HG02943 (cell line): ENCODE results near the gene ISOC1.
A peak's percentile ranks its signal among the peaks of the same experiment; 100 is the strongest.

Experiments used
- ATAC-seq: cut with Tn5 transposase; IDR thresholded peaks from one replicate; pipeline ENCODE4 v1.9.1; 2021; ENCODE audit warnings: mild to moderate bottlenecking, low read depth, moderate library complexity; ENCODE audit not compliant: unreplicated experiment

ISOC1 gene

GRCh38 chr5:129124608-129125007, 30.1 kb downstream of the ISOC1 start:
- peak; percentile 29 for ATAC-seq

- peak; percentile 66 for ATAC-seq
These were observed 31.3 kb downstream of the ISOC1 start for GRCh38 chr5:129125819-129126218.

GRCh38 chr5:129133553-129133952, 39.0 kb downstream of the ISOC1 start:
- ATAC-seq = no peak

- ATAC-seq = peak; percentile 66
These were observed 41.1 kb downstream of the ISOC1 start for GRCh38 chr5:129135633-129136032.

DNA sequence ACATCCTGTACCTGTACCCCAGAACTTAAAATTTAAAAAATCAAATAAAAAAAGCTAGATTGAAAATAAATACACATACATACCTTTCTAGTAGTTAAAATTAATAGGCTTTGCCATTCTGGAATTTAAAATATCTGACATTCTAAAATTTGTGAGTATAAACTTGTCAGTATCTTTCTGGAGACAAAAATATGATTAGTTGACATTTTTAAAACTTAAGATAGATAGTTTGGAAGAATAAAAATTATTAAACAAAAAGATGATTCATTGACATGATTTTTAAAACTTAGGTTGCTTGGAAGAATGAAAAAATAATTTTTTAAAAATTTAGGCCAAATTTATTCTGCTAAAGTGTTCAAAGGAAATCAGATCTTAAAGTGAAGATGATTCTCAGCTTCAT, 43.1 kb downstream of the ISOC1 start:
- ATAC-seq = no peak

DNA sequence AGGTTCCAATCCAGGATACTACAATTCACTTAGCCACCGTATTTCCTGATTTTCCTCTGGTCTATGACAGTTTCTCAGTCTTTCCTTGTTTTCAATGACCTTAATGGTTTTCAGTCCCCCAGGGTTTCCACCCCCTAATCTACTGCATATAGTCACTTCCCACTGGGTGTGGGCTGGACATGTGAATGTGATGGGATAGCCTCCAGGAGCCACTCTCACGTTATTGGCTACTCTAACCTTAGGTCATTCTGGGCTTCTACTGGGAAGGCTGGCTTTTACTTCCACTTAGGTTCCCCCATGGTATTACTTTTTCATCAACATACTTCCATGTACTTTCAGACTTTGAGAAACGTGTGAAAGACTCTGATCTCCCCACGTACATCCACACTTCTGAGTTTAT, 46.5 kb downstream of the ISOC1 start:
- ATAC-seq = no peak

DNA sequence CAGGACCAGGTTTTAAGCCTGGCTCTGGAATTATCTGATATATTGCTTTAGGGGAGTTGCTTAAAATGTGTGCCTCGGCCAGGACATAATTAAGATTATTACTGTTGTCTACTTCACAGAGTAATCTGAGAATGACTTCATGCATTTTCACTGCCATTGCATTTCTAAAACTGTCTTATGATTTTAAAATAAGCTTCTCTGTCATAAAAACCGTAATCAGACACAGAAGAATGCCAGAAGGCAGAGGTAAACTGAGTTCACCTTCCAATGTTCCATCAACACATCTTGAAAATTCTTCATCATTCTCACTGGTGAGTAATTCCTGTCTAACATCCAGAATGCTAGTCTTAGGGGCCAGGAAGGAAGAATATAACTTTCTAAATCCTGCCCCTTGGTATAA, 47.1 kb downstream of the ISOC1 start:
- no peak for ATAC-seq

- no peak for ATAC-seq
These were observed 61.3 kb downstream of the ISOC1 start for GRCh38 chr5:129155876-129156275.

DNA sequence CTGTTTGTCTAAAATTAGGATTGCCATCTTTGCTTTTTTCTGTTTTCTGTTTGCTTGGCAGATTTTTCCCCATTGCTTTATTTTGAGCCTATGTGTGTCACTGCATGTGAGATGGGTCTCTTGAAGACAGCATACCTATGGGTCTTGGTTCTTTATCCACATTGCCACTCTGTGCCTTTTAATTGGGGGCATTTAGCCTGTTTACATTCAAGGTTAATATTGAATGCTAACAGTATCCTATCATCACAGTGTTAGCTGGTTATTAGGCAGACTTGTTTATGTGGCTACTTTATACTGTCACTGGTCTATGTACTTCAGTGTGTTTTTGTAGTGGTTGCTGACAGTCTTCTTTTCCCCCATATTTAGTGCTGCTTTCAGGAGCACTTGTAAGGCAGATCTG, 67.3 kb downstream of the ISOC1 start:
- ATAC-seq = no peak
